Kidney (tissue), 14 donors: Measurements from ENCODE around the gene LRRC51. TPM values are rescaled to one million over a fixed set of nuclear protein-coding genes. Genes with fewer than 3 reads are reported as not detected.

Experiments
- DNase-seq, 5 donors: peaks; one replicate each; pipeline ENCODE4 v3.0.0-alpha.2; 2013 to 2020
- FAIRE-seq: peaks from 2 replicates; lab custom pipeline; 2012; peaks lifted over from hg19 to GRCh38; lab: Jason Lieb, UNC
- H3K27ac ChIP-seq, 2 donors: one replicate each; pipeline ENCODE4 v1.7.0; 2013; ENCODE audit warnings: low read depth in 2 of 2, low read length in 2 of 2, inconsistent platforms in 1 of 2
- H3K27me3 ChIP-seq: one replicate; pipeline ENCODE4 v1.7.1; 2013; ENCODE audit warnings: low read length, inconsistent platforms; ENCODE audit not compliant: control insufficient read depth, insufficient read depth
- H3K36me3 ChIP-seq, 3 donors: one replicate each; pipeline versions ENCODE4 v1.7.0 to v1.7.1; 2013; ENCODE audit warnings: low read length in 3 of 3, control low read depth in 1 of 3, inconsistent platforms in 1 of 3; ENCODE audit not compliant: insufficient read depth in 3 of 3, control insufficient read depth in 2 of 3
- H3K4me1 ChIP-seq, 3 donors: one replicate each; pipeline versions ENCODE4 v1.7.0 to v1.7.1; 2013; ENCODE audit warnings: low read length in 3 of 3, inconsistent platforms in 1 of 3, low read depth in 1 of 3; ENCODE audit not compliant: control insufficient read depth in 2 of 3, insufficient read depth in 2 of 3
- H3K4me3 ChIP-seq, 3 donors: one replicate each; pipeline versions ENCODE4 v1.7.0 to v1.8.1; 2013; ENCODE audit warnings: low read length in 3 of 3, control low read depth in 1 of 3, inconsistent platforms in 1 of 3
- H3K9ac ChIP-seq, 3 donors: one replicate each; pipeline versions ENCODE4 v1.7.0 to v1.7.1; 2013; ENCODE audit warnings: low read length in 3 of 3, control low read depth in 1 of 3, inconsistent platforms in 1 of 3
- H3K9me3 ChIP-seq, 3 donors: one replicate each; pipeline versions ENCODE4 v1.7.0 to v1.7.1; 2013; ENCODE audit warnings: low read length in 3 of 3, control low read depth in 1 of 3, inconsistent platforms in 1 of 3; ENCODE audit not compliant: control insufficient read depth in 2 of 3, insufficient read depth in 1 of 3
- intact Hi-C: fragments of 100-400 bp; cut with DNase I; formaldehyde crosslinking; loops from one replicate; pipeline ENCODE4 v1.11.1; 2022
- microRNA-seq: library from miRNA; unstranded; fragments of <30 nt; microRNA quantifications from one replicate; pipeline ENCODE4 v1.2.0, GENCODE V29; 2020
- polyA plus RNA-seq: library from polyadenylated mRNA; stranded (reverse); fragments of 350-450 nt; fragmentation: Illumina TruSeq; extraction: RNeasy Lipid Tissue Mini Kit (QIAGEN cat#74804); gene quantifications from one replicate; pipeline ENCODE4 v1.2.3, GENCODE V29; 2014; ENCODE audit warnings: low read depth, low replicate concordance; ENCODE audit not compliant: insufficient read depth
- total RNA-seq: library from RNA; stranded (reverse); fragmentation: NEBNext Ultra II Directional; extraction: Animal tissue kit (Norgen Biotek cat#: 25700); gene quantifications from one replicate; pipeline ENCODE4 v1.2.1, GENCODE V29; 2021
- TF ChIP-seq, protein P1 (sequence below): IDR thresholded peaks from 3 replicates; pipeline ENCODE4 v1.5.1; 2012; ENCODE audit warnings: mild to moderate bottlenecking, moderate library complexity, borderline replicate concordance; ENCODE audit not compliant: insufficient read depth; ENCODE audit errors: extremely low read depth
- donor health status: control.
- donor health status: control.
- donor health status: control.
- donor health status: control.
- donor health status: control.
- donor health status: DM: yes; HTN: yes; CAD: no.
- donor health status: Normal renal cell carcinoma (clear cell type).

LRRC51 gene
- total and polyA plus RNA-seq, 2 donors from 2014 or later = 23.3 to 28.9 TPM

DNA sequence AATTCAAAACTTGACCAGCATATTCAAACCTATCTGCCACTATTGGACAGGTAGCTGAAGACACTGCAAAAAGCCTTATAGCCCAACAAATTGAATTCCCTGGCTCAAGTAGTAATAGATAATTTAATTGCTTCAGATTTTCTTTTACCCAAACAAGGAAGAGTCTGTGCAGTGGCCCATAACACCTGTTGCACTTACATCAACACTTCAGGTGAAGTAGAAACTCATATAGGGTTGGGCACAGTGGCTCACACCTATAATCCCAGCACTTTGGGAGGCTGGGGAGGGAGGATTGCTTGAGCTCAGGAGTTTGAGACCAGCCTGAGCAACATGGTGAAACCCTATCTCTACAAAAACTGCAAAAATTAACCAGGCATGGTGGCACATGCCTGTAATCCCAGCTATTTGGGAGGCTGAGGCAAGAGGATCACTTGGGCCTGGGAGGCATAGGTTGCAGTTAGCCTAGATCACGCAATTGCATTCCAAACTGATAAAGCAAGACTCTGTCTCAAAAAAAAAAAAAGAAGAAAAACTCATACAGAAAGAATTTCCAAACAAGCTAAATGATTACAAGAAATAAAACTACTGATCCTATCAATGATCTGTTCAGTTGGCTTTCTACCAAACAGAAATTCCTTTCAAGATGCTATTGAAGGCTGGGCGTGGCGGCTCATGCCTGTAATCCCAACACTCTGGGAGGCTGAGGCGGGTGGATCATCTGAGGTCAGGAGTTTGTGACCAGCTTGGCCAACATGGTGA lies 64.3 kb downstream of the LRRC51 start:
- Histone ChIP-seq H3K9ac (no peak overlapping the region), H3K4me3 (no peak overlapping the region), H3K27me3 (no peaks in the 10 kb centered on the region), H3K36me3 (no peaks in the 10 kb centered on the region), H3K4me1 (no peaks in the 10 kb centered on the region), H3K9me3 (no peaks in the 10 kb centered on the region), H3K27ac (no peak overlapping the region)
- FAIRE-seq (no peak), DNase-seq (no peak)
- intact Hi-C loops = no loop called here
- TF ChIP-seq, protein P1, sequence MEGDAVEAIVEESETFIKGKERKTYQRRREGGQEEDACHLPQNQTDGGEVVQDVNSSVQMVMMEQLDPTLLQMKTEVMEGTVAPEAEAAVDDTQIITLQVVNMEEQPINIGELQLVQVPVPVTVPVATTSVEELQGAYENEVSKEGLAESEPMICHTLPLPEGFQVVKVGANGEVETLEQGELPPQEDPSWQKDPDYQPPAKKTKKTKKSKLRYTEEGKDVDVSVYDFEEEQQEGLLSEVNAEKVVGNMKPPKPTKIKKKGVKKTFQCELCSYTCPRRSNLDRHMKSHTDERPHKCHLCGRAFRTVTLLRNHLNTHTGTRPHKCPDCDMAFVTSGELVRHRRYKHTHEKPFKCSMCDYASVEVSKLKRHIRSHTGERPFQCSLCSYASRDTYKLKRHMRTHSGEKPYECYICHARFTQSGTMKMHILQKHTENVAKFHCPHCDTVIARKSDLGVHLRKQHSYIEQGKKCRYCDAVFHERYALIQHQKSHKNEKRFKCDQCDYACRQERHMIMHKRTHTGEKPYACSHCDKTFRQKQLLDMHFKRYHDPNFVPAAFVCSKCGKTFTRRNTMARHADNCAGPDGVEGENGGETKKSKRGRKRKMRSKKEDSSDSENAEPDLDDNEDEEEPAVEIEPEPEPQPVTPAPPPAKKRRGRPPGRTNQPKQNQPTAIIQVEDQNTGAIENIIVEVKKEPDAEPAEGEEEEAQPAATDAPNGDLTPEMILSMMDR = no peak

Small RNAs within 50 kb of the gene (microRNA-seq; reads per million reads assigned to microRNA genes)
- not detected for gene MIR3165

Other genes starting within 250 kb of the LRRC51 start
- gene DEFB108B, start 247.7 kb upstream of the LRRC51 start, total RNA-seq = not detected
- not detected for gene DEFB108B, start 247.7 kb upstream of the LRRC51 start, polyA plus RNA-seq
- not detected for gene DEFB131B, start 202.4 kb upstream of the LRRC51 start, total RNA-seq
- gene DEFB131B, start 202.4 kb upstream of the LRRC51 start, polyA plus RNA-seq = not detected
- 14.3 TPM for gene XNDC1N, start 152.3 kb upstream of the LRRC51 start, total RNA-seq
- gene XNDC1N, start 152.3 kb upstream of the LRRC51 start, polyA plus RNA-seq = 4.6 TPM
- gene RNF121, start 151.8 kb upstream of the LRRC51 start, total RNA-seq = 59.4 TPM
- 37.1 TPM for gene RNF121, start 151.8 kb upstream of the LRRC51 start, polyA plus RNA-seq
- 19.5 TPM for gene IL18BP, start 81.9 kb upstream of the LRRC51 start, total RNA-seq
- gene IL18BP, start 81.9 kb upstream of the LRRC51 start, polyA plus RNA-seq = 21.1 TPM
- gene NUMA1, start 308 bp upstream of the LRRC51 start, total RNA-seq = 198 TPM
- gene NUMA1, start 308 bp upstream of the LRRC51 start, polyA plus RNA-seq = 85.3 TPM
- 111 TPM for gene LAMTOR1, start 22.4 kb downstream of the LRRC51 start, total RNA-seq
- 189 TPM for gene LAMTOR1, start 22.4 kb downstream of the LRRC51 start, polyA plus RNA-seq
- gene TOMT, start 25.1 kb downstream of the LRRC51 start, total RNA-seq = not detected
- not detected for gene TOMT, start 25.1 kb downstream of the LRRC51 start, polyA plus RNA-seq
- 30.0 TPM for gene ANAPC15, start 31.8 kb downstream of the LRRC51 start, total RNA-seq
- gene ANAPC15, start 31.8 kb downstream of the LRRC51 start, polyA plus RNA-seq = 79.8 TPM
- gene FOLR3, start 54.9 kb downstream of the LRRC51 start, total RNA-seq = 17.5 TPM
- 65.0 TPM for gene FOLR3, start 54.9 kb downstream of the LRRC51 start, polyA plus RNA-seq
- gene FOLR1, start 111.3 kb downstream of the LRRC51 start, total RNA-seq = 41.2 TPM
- gene FOLR1, start 111.3 kb downstream of the LRRC51 start, polyA plus RNA-seq = 297 TPM
- 31.9 TPM for gene FOLR2, start 135.9 kb downstream of the LRRC51 start, total RNA-seq
- gene FOLR2, start 135.9 kb downstream of the LRRC51 start, polyA plus RNA-seq = 16.8 TPM
- gene INPPL1, start 143.9 kb downstream of the LRRC51 start, total RNA-seq = 120 TPM
- gene INPPL1, start 143.9 kb downstream of the LRRC51 start, polyA plus RNA-seq = 39.9 TPM
- not detected for gene PHOX2A, start 163.3 kb downstream of the LRRC51 start, total RNA-seq
- not detected for gene PHOX2A, start 163.3 kb downstream of the LRRC51 start, polyA plus RNA-seq